ENCODE measurements around the gene DHRSX.

- TF ChIP-seq EZH2 (IDR thresholded peaks at IDR 0.05) (no peak), CTCF (IDR thresholded peaks at IDR 0.05) (no peak)
These were observed 169.9 kb downstream of the DHRSX start for GRCh38 chrX:2330910-2331309.

All from neural progenitor cell (in vitro differentiated cells).